Body of pancreas (tissue), 4 donors: ENCODE data around the gene ZNF747. TPM values are rescaled to one million over a fixed set of nuclear protein-coding genes. Genes with fewer than 3 reads are reported as not detected.

Experiments used
- ATAC-seq: fragments of 150-250 bp; one replicate; pipeline ENCODE4 v1.9.1; 2016
- DNase-seq, 4 donors: peaks; one replicate each; pipeline ENCODE4 v3.0.0-alpha.2; 2019
- H3K27ac ChIP-seq, 4 donors: fragments of 200-600 bp; sonication (generic); 1 replicate in 3 of 4; 2 replicates in 1 of 4; pipeline versions ENCODE4 v1.5.1 to v1.6.1; 2016 to 2019; ENCODE audit warnings: mild to moderate bottlenecking in 1 of 4, mixed read lengths in 1 of 4, moderate library complexity in 1 of 4
- H3K27me3 ChIP-seq, 2 donors: fragments of 200-600 bp; sonication (generic); one replicate each; pipeline ENCODE4 v1.6.0; 2016; ENCODE audit warnings: mild to moderate bottlenecking in 1 of 2
- H3K36me3 ChIP-seq, 2 donors: fragments of 200-600 bp; sonication (generic); replicated peaks in 1 of 2; 2 replicates each; pipeline ENCODE4 v1.5.1; 2016; ENCODE audit warnings: low read depth in 2 of 2; ENCODE audit not compliant: insufficient read depth in 1 of 2
- H3K4me1 ChIP-seq: fragments of 200-600 bp; sonication (generic); one replicate; pipeline ENCODE4 v1.6.0; 2016
- H3K4me3 ChIP-seq, 2 donors: fragments of 200-600 bp; sonication (generic); 1 replicate in 1 of 2; 2 replicates in 1 of 2; pipeline ENCODE4 v1.5.1; 2016 to 2019
- H3K9me3 ChIP-seq, 3 donors: fragments of 200-600 bp; sonication (generic); 1 replicate in 2 of 3; 2 replicates in 1 of 3; pipeline ENCODE4 v1.5.1; 2016
- CTCF ChIP-seq, 7 experiments: fragments of 450-650 bp in 4 of 7; fragments of 200-600 bp in 3 of 7; sonication (generic) in 3 of 7; IDR thresholded peaks; one replicate each; pipeline ENCODE4 v1.5.1; 2016 to 2019; ENCODE audit warnings: antibody characterized with exemption in 7 of 7
- POLR2A ChIP-seq, 3 donors: fragments of 450-650 bp; IDR thresholded peaks; one replicate each; pipeline ENCODE4 v1.6.1; 2016; ENCODE audit warnings: antibody characterized with exemption in 3 of 3, mild to moderate bottlenecking in 2 of 3
- WGBS, 2 donors: methylation state at CpG; one replicate each; pipeline ENCODE4 v1.1.5; 2017; 5-methylcytosine and 5-hydroxymethylcytosine counted together
- intact Hi-C: fragments of 100-400 bp; cut with DNase I; formaldehyde crosslinking; loops from one replicate; pipeline ENCODE4 v1.15.1; 2023
- total RNA-seq, 2 donors: library from RNA; depleted of rRNA; stranded (reverse); fragments of >200 nt; gene quantifications; one replicate each; pipeline ENCODE4 v1.1.0, GENCODE V29; 2016

The ZNF747 gene
- total RNA-seq, 2 donors from 2014 or later: 10.2 to 11.4 TPM

DNA sequence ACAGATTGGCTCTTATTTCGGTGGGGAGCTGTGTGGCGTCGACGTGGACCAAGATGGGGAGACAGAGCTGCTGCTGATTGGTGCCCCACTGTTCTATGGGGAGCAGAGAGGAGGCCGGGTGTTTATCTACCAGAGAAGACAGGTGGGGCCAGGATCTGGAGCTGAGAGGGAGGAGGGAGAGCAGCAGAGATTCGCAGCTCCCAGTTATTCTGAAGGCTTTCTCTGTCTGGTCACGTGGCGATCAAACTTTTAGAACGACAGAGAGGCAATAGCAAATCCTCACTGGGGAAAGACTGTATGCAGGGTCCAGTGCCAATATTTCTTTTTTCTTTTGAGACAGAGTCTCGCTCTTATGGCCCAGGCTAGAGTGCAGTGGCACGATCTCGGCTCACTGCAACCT lies 39.9 kb downstream of the ZNF747 start:
- WGBS, 2 donors: 59 to 64% methylated on average over 12 of the region's 12 CpGs
- H3K27me3 ChIP-seq: no peaks in the 10 kb centered on the region
- TF ChIP-seq CTCF (IDR thresholded peaks at IDR 0.05): no peak
- no peak for TF ChIP-seq POLR2A (IDR thresholded peaks at IDR 0.05)
- H3K36me3 ChIP-seq: no peaks in the 10 kb centered on the region
- no peak overlapping the region for H3K27ac ChIP-seq
- ATAC-seq (no peak), DNase-seq (no peak)
- H3K4me3 ChIP-seq: no peak overlapping the region
- H3K4me1 ChIP-seq: no peaks in the 10 kb centered on the region
- no peaks in the 10 kb centered on the region for H3K9me3 ChIP-seq
- intact Hi-C loops: no loop called here

DNA sequence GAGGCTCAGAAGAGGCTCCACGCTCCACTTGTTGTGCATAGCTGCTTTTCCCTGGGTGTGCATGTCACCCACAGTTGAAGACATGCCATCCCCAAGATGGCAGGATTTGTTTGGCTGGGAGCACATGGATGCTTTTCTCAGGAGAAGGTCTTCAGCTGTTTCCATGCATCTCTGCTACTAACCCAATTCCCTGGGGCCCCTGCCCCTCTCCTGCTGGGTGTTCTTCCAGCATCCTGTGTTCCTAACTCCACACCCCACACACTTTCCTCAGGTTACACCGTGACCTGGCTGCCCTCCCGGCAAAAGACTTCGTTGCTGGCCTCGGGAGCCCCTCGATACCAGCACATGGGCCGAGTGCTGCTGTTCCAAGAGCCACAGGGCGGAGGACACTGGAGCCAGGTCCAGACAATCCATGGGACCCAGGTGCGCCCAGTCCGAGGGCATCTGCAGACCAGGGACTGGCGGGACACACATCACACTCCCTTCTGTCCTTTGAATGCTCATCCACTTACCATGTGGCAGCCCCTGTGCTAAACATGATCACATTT lies 40.6 kb downstream of the ZNF747 start:
- Histone ChIP-seq H3K9me3 (no peaks in the 10 kb centered on the region), H3K27ac (no peak overlapping the region), H3K36me3 (no peaks in the 10 kb centered on the region), H3K27me3 (no peaks in the 10 kb centered on the region), H3K4me1 (no peaks in the 10 kb centered on the region), H3K4me3 (no peak overlapping the region)
- no peak for DNase-seq
- no peak for ATAC-seq
- intact Hi-C loops: no loop called here
- TF ChIP-seq POLR2A (IDR thresholded peaks at IDR 0.05): no peak
- TF ChIP-seq CTCF (IDR thresholded peaks at IDR 0.05): no peak
- 57 to 61% methylated on average over 11 of the region's 11 CpGs for WGBS, 2 donors

DNA sequence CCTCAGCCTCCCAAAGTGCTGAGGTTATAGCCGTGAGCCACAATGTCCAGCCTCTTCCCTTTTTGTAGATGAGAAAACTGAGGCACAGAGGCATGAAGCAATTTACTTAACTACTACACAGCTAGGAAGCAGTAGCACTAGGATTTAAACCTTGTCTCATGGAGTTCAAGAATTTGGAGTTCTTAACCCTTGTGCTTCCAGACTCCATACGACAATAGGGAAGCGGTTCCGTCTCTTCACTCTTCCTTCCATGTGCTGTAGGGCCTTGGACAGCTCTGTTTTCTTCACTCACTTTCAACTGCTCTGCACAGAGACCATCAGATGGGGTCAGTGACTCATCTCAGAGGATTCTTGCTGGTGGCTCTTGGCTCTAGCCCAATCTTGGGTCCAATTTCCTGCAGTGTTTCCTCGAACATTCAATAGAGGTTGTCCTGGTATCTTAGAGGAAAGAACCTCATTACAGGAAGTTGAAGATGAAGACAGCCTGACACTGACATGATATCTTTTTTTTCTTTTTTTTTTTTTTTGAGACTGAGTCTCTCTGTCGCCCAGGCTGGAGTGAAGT lies 42.8 kb downstream of the ZNF747 start:
- DNase-seq: peak; percentile 11 to 44 (median 29)
- Histone ChIP-seq H3K4me1 (no peaks in the 10 kb centered on the region), H3K4me3 (no peak overlapping the region), H3K9me3 (no peaks in the 10 kb centered on the region), H3K27me3 (no peaks in the 10 kb centered on the region), H3K27ac (no peak overlapping the region), H3K36me3 (no peaks in the 10 kb centered on the region)
- TF ChIP-seq POLR2A (IDR thresholded peaks at IDR 0.05) (no peak), CTCF (IDR thresholded peaks at IDR 0.05) (no peak)
- WGBS, 2 donors: 56% methylated on average over 5 to 6 of the region's 6 CpGs
- ATAC-seq: peak; percentile 38
- intact Hi-C loops: no loop called here

DNA sequence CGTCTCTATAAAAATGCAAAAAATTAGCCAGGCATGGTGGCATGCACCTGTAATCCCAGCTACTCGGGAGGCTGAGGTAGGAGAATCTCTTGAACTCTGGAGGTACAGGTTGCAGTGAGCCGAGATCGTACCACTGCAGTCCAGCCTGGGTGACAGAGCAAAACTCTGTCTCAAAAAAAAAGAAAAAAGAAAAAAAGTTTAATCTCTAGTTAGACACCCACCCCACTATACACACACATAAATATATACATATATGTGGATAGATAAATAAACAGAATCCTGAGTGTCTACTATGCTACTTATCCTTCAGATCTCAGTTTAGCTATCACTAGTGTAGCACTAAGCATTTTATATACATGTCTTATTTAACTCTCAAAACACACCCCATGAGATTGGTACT lies 43.4 kb downstream of the ZNF747 start:
- TF ChIP-seq POLR2A (IDR thresholded peaks at IDR 0.05) (no peak), CTCF (IDR thresholded peaks at IDR 0.05) (no peak)
- H3K27ac ChIP-seq: no peak overlapping the region

DNA sequence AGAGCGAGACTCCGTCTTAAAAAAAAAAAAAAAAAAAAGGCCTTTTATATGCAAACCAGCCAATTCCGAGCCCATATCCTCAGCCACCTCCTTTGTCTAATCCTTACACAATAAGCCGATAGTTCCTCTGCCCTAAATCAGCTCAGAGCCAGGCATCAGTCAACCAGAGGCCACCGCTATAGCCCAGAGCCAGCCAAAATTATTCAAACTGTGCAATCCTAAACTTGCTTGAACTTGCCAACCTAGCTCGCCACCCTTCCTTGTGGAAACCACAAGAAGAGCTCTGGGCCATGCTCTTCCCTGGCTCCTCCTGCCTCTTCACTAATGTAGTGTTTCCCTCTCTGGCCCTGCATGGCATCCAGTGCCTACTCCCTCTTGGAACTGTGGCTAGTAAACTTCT lies 44.4 kb downstream of the ZNF747 start:
- intact Hi-C loops: no loop called here
- DNase-seq: no peak
- no peak for TF ChIP-seq CTCF (IDR thresholded peaks at IDR 0.05)
- TF ChIP-seq POLR2A (IDR thresholded peaks at IDR 0.05): no peak
- H3K36me3 ChIP-seq: no peaks in the 10 kb centered on the region
- H3K4me1 ChIP-seq: no peaks in the 10 kb centered on the region
- 85 to 87% methylated on average over 6 of the region's 6 CpGs for WGBS, 2 donors
- H3K4me3 ChIP-seq: no peak overlapping the region
- no peak for ATAC-seq
- H3K9me3 ChIP-seq: no peaks in the 10 kb centered on the region
- no peaks in the 10 kb centered on the region for H3K27me3 ChIP-seq
- no peak overlapping the region for H3K27ac ChIP-seq

More for the DNA sequence above, 43.4 kb downstream of the ZNF747 start:
- ATAC-seq (no peak), DNase-seq (no peak)
- WGBS, 2 donors: 73 to 81% methylated on average over 4 of the region's 4 CpGs
- Histone ChIP-seq H3K4me1 (no peaks in the 10 kb centered on the region), H3K9me3 (no peaks in the 10 kb centered on the region), H3K36me3 (no peaks in the 10 kb centered on the region), H3K4me3 (no peak overlapping the region), H3K27me3 (no peaks in the 10 kb centered on the region)
- intact Hi-C loops: no loop called here
